CD4-positive, CD25-positive, alpha-beta regulatory T cell (primary cell): Measurements from ENCODE around the gene STOML1. TPM values are rescaled to one million over a fixed set of nuclear protein-coding genes. Genes with fewer than 3 reads are reported as not detected.
A peak's percentile ranks its signal among the peaks of the same experiment; 100 is the strongest.

Source experiments
- ATAC-seq, 2 donors: fragments of 150-1000 bp; cut with Tn5 transposase; one replicate each; pipeline ENCODE4 v1.10.0; 2021; ENCODE audit warnings: low read depth in 2 of 2, moderate number of reproducible peaks in 2 of 2, moderate library complexity in 1 of 2
- DNase-seq, 3 donors: peaks; one replicate each; pipeline versions ENCODE4 v3.0.0 to v3.0.0-alpha.2; 2012 to 2022; ENCODE audit warnings: mixed read lengths in 1 of 3
- H3K27ac ChIP-seq: one replicate; pipeline ENCODE4 v1.7.0; 2013; ENCODE audit warnings: mild to moderate bottlenecking, low read length; ENCODE audit not compliant: insufficient read depth, poor library complexity, severe bottlenecking
- H3K27me3 ChIP-seq: one replicate; pipeline ENCODE4 v1.7.0; 2013; ENCODE audit warnings: low read length; ENCODE audit not compliant: control insufficient read depth, insufficient read depth
- H3K36me3 ChIP-seq: one replicate; pipeline ENCODE4 v1.7.0; 2013; ENCODE audit warnings: mild to moderate bottlenecking, low read length, moderate library complexity; ENCODE audit not compliant: control insufficient read depth, insufficient read depth
- H3K4me1 ChIP-seq: 2 replicates; pipeline ENCODE4 v1.7.0; 2013; ENCODE audit warnings: mild to moderate bottlenecking, low read length; ENCODE audit not compliant: insufficient read depth, control insufficient read depth, poor library complexity, severe bottlenecking
- H3K4me3 ChIP-seq: one replicate; pipeline ENCODE4 v1.7.0; 2013; ENCODE audit warnings: low read depth, mild to moderate bottlenecking, low read length, moderate library complexity
- H3K9me3 ChIP-seq, 2 experiments: 1 replicate in 1 of 2; 2 replicates in 1 of 2; pipeline ENCODE4 v1.7.0; 2013; ENCODE audit warnings: low read length in 2 of 2, mild to moderate bottlenecking in 1 of 2, moderate library complexity in 1 of 2; ENCODE audit not compliant: control insufficient read depth in 2 of 2
- H3K27ac Mint-ChIP-seq, 3 donors: one replicate each; pipeline ENCODE4 v1.8.0; 2020 to 2022; ENCODE audit warnings: mild to moderate bottlenecking in 3 of 3, mixed read lengths in 3 of 3, moderate library complexity in 2 of 3
- H3K27me3 Mint-ChIP-seq: one replicate; pipeline ENCODE4 v1.8.0; 2022; ENCODE audit warnings: mild to moderate bottlenecking, mixed read lengths
- H3K36me3 Mint-ChIP-seq: one replicate; pipeline ENCODE4 v1.8.0; 2020; ENCODE audit warnings: mixed read lengths
- H3K4me1 Mint-ChIP-seq, 4 donors: one replicate each; pipeline ENCODE4 v1.8.0; 2020 to 2022; ENCODE audit warnings: mixed read lengths in 4 of 4, mild to moderate bottlenecking in 1 of 4
- H3K4me3 Mint-ChIP-seq, 4 donors: one replicate each; pipeline ENCODE4 v1.8.0; 2020 to 2022; ENCODE audit warnings: mild to moderate bottlenecking in 4 of 4, mixed read lengths in 4 of 4, moderate library complexity in 3 of 4
- H3K9me3 Mint-ChIP-seq, 7 donors: one replicate each; pipeline ENCODE4 v1.8.0; 2020 to 2022; ENCODE audit warnings: mixed read lengths in 7 of 7, mild to moderate bottlenecking in 3 of 7, moderate library complexity in 2 of 7
- polyA plus RNA-seq, 4 donors: library from polyadenylated mRNA; unstranded; fragments of 300-500 nt; fragmentation: Illumina TruSeq; gene quantifications; one replicate each; pipeline ENCODE4 v1.2.3, GENCODE V29; 2021
- total RNA-seq: library from RNA; stranded (reverse); gene quantifications from one replicate; pipeline ENCODE4 v1.2.3, GENCODE V29; 2022

The STOML1 gene
- total and polyA plus RNA-seq, 5 donors from 2014 or later, result 5.9 to 11.4 (median 9.7) TPM

DNA sequence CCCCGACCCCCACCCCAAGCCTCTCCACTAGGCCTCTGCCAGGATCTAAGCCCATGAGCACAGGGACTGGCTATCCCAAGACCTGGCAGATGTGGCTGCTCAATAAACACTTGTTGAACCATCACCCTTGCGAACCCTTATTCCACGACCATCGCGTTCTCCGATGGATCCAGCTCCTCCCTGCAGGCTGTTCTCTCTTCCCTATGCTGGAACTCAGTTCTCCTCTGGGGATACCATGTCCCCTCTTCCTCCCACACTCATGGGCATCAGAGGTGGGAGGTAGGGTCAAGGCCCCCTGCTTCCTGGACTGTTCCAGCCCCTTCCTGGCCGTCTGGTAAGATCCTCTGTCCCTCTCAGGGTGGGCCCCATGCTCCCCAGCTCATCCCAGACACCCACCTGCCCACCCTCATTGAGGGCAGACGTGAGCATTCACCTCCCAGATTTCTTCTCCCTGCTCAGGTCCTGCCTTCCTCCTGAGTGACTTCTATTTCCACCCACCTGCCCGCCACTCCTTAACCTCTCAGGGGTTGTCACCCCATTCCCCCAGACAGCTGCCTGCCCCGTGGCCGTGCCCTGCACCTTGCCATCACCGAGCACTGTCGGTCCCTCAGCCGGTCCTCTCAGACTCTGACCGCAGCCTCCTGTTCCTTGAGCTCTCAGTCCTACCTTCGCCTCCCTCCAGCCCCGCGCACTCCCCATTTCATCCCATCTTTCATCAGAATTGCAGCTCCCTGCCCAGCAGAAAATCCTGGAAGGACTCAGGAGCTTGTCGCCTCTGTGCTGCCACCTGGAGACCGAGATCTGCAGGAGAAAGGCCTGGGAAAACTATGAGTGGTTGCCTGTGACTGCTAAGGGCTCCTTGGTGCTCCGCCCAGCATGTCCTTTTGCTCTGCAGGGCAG lies 44.4 kb upstream of the STOML1 start:
- Mint-ChIP-seq H3K27ac (peak overlapping the region in 2 of 3 donors; percentile 25 to 40), H3K4me1 (peaks cover 0 to 4% (median 1%) of the 10 kb centered on the region in 4 donors), H3K27me3 (no peaks in the 10 kb centered on the region), H3K9me3 (no peaks in the 10 kb centered on the region), H3K36me3 (peaks cover 39% of the 10 kb centered on the region), H3K4me3 (no peak overlapping the region)
- ATAC-seq, result no peak
- H3K4me1 ChIP-seq, result no peaks in the 10 kb centered on the region
- peaks cover 65% of the 10 kb centered on the region for H3K36me3 ChIP-seq
- no peaks in the 10 kb centered on the region for H3K27me3 ChIP-seq
- DNase-seq, result no peak
- no peak overlapping the region for H3K4me3 ChIP-seq
- H3K9me3 ChIP-seq, result no peaks in the 10 kb centered on the region
- H3K27ac ChIP-seq, result no peak overlapping the region

DNA sequence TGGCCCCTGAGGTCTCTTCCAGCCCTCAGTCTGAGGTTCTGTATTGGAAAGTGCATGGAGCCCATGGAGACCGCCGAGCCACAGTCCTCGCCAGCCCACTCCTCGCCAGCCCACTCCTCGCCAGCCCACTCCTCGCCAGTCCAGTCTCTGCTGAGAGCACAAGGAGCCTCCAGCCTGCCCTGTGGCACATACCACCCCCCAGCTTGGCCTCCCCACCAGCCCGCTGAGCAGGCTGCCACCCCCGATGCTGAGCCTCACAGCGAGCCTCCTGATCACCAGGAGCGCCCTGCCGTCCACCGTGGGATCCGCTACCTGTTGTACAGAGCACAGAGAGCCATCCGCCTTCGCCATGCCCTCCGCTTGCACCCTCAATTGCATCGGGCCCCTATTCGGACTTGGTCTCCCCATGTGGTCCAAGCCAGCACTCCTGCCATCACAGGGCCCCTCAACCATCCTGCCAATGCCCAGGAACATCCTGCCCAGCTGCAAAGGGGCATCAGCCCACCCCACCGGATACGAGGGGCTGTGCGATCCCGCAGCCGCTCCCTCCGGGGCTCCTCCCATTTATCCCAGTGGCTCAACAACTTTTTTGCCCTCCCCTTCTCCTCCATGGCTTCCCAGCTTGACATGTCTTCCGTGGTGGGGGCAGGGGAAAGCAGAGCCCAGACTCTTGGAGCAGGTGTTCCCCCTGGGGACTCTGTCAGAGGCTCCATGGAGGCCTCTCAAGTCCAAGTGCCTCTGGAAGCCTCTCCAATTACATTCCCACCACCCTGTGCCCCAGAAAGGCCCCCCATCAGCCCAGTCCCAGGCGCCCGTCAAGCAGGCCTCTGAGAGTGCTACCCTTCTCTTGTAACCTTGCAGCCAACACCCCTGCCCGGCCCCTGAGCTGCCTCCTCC lies 43.3 kb upstream of the STOML1 start:
- DNase-seq (no peak), ATAC-seq (no peak)
- Mint-ChIP-seq H3K4me1 (peaks cover 0 to 6% (median 1%) of the 10 kb centered on the region in 4 donors), H3K4me3 (no peak overlapping the region), H3K9me3 (no peaks in the 10 kb centered on the region), H3K36me3 (peaks cover 41% of the 10 kb centered on the region), H3K27ac (peak overlapping the region in 1 of 3 donors; percentile 9), H3K27me3 (no peaks in the 10 kb centered on the region)
- H3K9me3 ChIP-seq, result no peaks in the 10 kb centered on the region
- no peak overlapping the region for H3K27ac ChIP-seq
- peaks cover 68% of the 10 kb centered on the region for H3K36me3 ChIP-seq
- H3K4me3 ChIP-seq, result no peak overlapping the region
- H3K4me1 ChIP-seq, result no peaks in the 10 kb centered on the region
- no peaks in the 10 kb centered on the region for H3K27me3 ChIP-seq

DNA sequence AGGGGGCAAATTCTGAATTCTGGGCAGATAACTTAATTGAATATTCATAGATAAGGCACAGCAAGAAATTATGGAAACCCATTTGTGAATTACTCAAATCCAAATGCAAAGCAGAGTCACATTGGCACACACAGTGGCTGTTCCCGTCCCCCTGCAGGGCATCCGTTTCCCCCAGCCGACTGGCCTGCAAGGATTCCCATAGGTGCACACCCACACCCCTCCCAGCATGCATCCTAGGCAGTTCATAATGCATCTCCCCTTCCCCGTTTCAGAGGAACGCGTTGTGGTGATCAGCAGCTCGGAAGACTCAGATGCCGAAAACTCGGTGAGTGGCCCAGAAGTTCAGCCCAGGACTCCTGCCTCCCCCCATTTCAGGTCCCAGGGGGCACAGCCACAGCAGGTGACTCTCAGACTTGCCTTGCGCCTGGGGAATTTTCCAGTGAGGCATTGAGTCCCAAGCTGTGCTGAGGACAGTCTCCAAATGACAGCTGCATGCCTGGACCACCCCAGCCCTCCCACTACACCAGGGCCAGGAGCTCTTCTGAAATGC lies 42.2 kb upstream of the STOML1 start:
- Mint-ChIP-seq H3K27me3 (no peaks in the 10 kb centered on the region), H3K9me3 (no peaks in the 10 kb centered on the region), H3K4me1 (peaks cover 0 to 6% (median 1%) of the 10 kb centered on the region in 4 donors), H3K36me3 (peaks cover 41% of the 10 kb centered on the region), H3K27ac (no peak overlapping the region), H3K4me3 (no peak overlapping the region)
- Histone ChIP-seq H3K4me3 (no peak overlapping the region), H3K9me3 (no peaks in the 10 kb centered on the region), H3K36me3 (peaks cover 71% of the 10 kb centered on the region), H3K4me1 (no peaks in the 10 kb centered on the region), H3K27me3 (no peaks in the 10 kb centered on the region), H3K27ac (no peak overlapping the region)
- ATAC-seq, result no peak
- DNase-seq, result no peak

DNA sequence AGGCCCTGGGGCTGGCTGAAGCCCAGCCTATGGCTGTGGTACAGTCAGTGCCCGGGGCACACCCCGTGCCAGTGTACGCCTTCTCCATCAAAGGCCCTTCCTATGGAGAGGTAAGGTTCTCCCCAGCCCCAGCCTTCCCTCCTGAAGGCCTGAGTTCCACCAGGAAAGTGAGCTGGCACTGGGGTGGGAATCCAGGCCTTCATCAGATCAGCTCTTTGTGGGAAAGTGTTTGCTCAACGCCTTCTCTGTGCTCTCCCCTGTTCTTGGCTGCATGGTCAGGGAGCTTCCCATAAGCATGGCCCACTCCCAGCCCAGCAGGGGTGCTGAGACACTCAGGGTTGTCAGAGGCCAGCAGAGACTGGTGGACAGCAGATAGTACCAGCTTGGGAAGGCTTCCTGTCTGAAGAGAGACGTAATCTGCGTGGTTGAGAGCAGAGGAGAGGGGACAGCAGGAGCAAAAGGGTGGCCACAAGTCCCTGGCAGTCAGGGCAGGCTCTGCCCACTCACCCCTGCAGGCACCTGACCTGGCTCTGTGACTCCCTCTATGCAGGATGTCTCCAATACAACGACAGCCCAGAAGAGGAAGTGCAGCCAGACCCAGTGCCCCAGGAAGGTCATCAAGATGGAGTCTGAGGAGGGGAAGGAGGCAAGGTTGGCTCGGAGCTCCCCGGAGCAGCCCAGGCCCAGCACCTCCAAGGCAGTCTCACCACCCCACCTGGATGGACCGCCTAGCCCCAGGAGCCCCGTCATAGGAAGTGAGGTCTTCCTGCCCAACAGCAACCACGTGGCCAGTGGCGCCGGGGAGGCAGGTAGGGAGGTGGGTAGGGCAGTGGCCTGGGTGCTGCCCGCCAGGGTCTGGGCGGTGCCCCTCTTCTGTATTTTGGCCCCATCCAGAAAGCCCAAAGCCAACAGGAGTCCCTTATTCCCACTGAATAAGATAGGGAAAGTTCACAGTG lies 40.8 kb upstream of the STOML1 start:
- peaks cover 38% of the 10 kb centered on the region for H3K36me3 Mint-ChIP-seq
- no peak overlapping the region for H3K27ac ChIP-seq
- DNase-seq (no peak), ATAC-seq (no peak)
- no peaks in the 10 kb centered on the region for H3K9me3 ChIP-seq
- peaks cover 0 to 6% (median under 1%) of the 10 kb centered on the region in 4 donors for H3K4me1 Mint-ChIP-seq
- H3K36me3 ChIP-seq, result peaks cover 79% of the 10 kb centered on the region
- H3K4me3 Mint-ChIP-seq, result no peak overlapping the region
- no peaks in the 10 kb centered on the region for H3K4me1 ChIP-seq
- H3K27ac Mint-ChIP-seq, result no peak overlapping the region
- H3K27me3 ChIP-seq, result no peaks in the 10 kb centered on the region
- no peak overlapping the region for H3K4me3 ChIP-seq
- no peaks in the 10 kb centered on the region for H3K27me3 Mint-ChIP-seq
- no peaks in the 10 kb centered on the region for H3K9me3 Mint-ChIP-seq

DNA sequence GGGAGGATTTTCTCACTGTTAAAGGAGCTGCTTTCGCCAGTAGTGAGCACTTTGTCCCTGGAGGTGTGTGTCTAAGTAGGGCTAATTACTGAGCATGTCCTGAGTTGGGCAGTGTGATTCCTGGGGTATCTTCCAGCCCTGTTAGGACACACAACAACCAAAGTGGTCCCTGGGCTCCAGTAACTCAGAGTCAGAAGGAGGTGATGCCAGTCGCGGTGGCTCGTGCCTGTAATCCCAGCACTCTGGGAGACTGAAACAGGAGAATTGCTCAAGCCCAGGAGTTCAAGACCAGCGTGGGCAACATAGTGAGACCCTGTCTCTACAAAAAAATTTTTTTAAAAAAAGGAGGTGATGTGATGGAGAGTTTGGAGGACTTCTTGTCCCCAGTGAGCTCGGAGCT lies 40.0 kb upstream of the STOML1 start:
- Histone ChIP-seq H3K4me1 (no peaks in the 10 kb centered on the region), H3K36me3 (peaks cover 82% of the 10 kb centered on the region), H3K9me3 (no peaks in the 10 kb centered on the region), H3K27ac (no peak overlapping the region), H3K4me3 (no peak overlapping the region), H3K27me3 (no peaks in the 10 kb centered on the region)
- Mint-ChIP-seq H3K4me1 (peaks cover 0 to 6% (median 0%) of the 10 kb centered on the region in 4 donors), H3K27ac (peak overlapping the region in 2 of 3 donors; percentile 36 to 75), H3K27me3 (no peaks in the 10 kb centered on the region), H3K4me3 (no peak overlapping the region), H3K9me3 (no peaks in the 10 kb centered on the region), H3K36me3 (peaks cover 30% of the 10 kb centered on the region)
- DNase-seq (no peak), ATAC-seq (no peak)

DNA sequence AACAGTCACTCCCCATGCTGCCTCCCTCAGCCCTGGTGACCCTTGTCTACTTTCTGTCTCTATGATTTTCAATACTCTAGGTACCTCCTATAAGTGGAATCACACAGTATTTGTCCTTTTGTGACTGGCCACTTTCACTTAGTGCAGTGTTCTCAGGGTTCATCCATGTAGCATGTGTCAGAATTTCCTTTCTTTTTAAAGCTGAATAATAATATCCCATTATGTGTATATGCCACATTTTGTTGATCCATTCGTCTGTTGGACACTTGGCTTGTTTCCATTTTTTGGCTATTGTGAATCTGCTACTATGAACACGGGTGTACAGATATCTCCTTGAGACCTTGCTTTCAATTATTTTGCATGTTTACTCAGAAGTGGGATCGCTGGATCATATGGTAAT lies 36.6 kb upstream of the STOML1 start:
- no peak for ATAC-seq
- H3K27ac ChIP-seq, result no peak overlapping the region
- H3K27me3 Mint-ChIP-seq, result no peaks in the 10 kb centered on the region
- H3K4me3 ChIP-seq, result no peak overlapping the region
- peaks cover 27% of the 10 kb centered on the region for H3K36me3 Mint-ChIP-seq
- H3K9me3 ChIP-seq, result no peaks in the 10 kb centered on the region
- H3K27ac Mint-ChIP-seq, result no peak overlapping the region
- DNase-seq, result no peak
- H3K9me3 Mint-ChIP-seq, result no peaks in the 10 kb centered on the region
- peaks cover 80% of the 10 kb centered on the region for H3K36me3 ChIP-seq
- H3K4me1 ChIP-seq, result no peaks in the 10 kb centered on the region
- no peak overlapping the region for H3K4me3 Mint-ChIP-seq
- H3K4me1 Mint-ChIP-seq, result peaks cover 0 to 6% (median 3%) of the 10 kb centered on the region in 4 donors
- no peaks in the 10 kb centered on the region for H3K27me3 ChIP-seq

DNA sequence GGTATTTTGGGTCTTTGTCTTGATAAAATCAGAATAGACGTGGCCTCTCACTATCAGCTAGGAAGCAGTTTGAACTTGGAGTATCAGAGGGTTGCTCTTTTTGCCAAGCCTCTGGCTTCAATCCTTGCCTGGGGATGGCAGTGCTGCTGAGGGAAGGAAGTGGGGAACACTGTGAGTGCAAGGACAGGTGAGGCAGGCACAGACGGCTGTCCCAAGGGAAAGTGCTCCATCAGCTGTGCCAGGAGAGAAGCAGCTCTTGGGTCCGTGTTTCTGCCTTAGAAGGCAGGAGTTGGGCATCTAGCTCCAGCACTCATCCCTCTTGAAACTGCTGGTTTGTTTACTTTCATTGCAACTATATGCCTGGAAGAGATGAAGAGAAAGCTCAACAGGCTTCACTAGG lies 35.6 kb upstream of the STOML1 start:
- no peaks in the 10 kb centered on the region for H3K9me3 Mint-ChIP-seq
- Histone ChIP-seq H3K9me3 (no peaks in the 10 kb centered on the region), H3K27me3 (no peaks in the 10 kb centered on the region), H3K4me1 (no peaks in the 10 kb centered on the region), H3K27ac (no peak overlapping the region), H3K4me3 (no peak overlapping the region), H3K36me3 (peaks cover 80% of the 10 kb centered on the region)
- peaks cover 0 to 8% (median 3%) of the 10 kb centered on the region in 4 donors for H3K4me1 Mint-ChIP-seq
- peak overlapping the region in 1 of 3 donors; percentile 39 for H3K27ac Mint-ChIP-seq
- no peak for DNase-seq
- no peaks in the 10 kb centered on the region for H3K27me3 Mint-ChIP-seq
- H3K4me3 Mint-ChIP-seq, result no peak overlapping the region
- ATAC-seq, result no peak
- H3K36me3 Mint-ChIP-seq, result peaks cover 29% of the 10 kb centered on the region
